H9 (cell line): Measurements from ENCODE around the gene RGS8. TPM values are rescaled to one million over a fixed set of nuclear protein-coding genes. Genes with fewer than 3 reads are reported as not detected.

ENCODE experiments used
- DNase-seq: peaks from one replicate; pipeline ENCODE4 v3.0.0-alpha.2; 2017
- H2AFZ ChIP-seq: one replicate; pipeline ENCODE4 v1.6.1; 2013; ENCODE audit warnings: mild to moderate bottlenecking, low read length, control low read depth, moderate library complexity
- H2AK5ac ChIP-seq: 2 replicates; pipeline ENCODE4 v1.6.1; 2013; ENCODE audit warnings: low read length, control low read depth, mixed read lengths; ENCODE audit not compliant: insufficient read length
- H2BK120ac ChIP-seq: one replicate; pipeline ENCODE4 v1.6.1; 2013; ENCODE audit warnings: low read depth, mild to moderate bottlenecking, low read length, control low read depth, inconsistent platforms; ENCODE audit not compliant: poor library complexity, severe bottlenecking
- H2BK12ac ChIP-seq: 2 replicates; pipeline ENCODE4 v1.6.1; 2013; ENCODE audit warnings: low read length, control low read depth, mixed read lengths, low read depth; ENCODE audit not compliant: insufficient read length
- H2BK15ac ChIP-seq: 2 replicates; pipeline ENCODE4 v1.6.1; 2013; ENCODE audit warnings: low read depth, low read length, control low read depth
- H2BK20ac ChIP-seq: one replicate; pipeline ENCODE4 v1.6.1; 2013; ENCODE audit warnings: low read depth, mild to moderate bottlenecking, low read length, control low read depth, inconsistent platforms; ENCODE audit not compliant: poor library complexity, severe bottlenecking
- H2BK5ac ChIP-seq: 2 replicates; pipeline ENCODE4 v1.6.1; 2013; ENCODE audit warnings: low read length, control low read depth, mixed read lengths; ENCODE audit not compliant: insufficient read length
- H3K14ac ChIP-seq: 2 replicates; pipeline ENCODE4 v1.6.1; 2013; ENCODE audit warnings: low read length, control low read depth; ENCODE audit not compliant: insufficient read depth
- H3K18ac ChIP-seq: 2 replicates; pipeline ENCODE4 v1.6.1; 2013; ENCODE audit warnings: low read depth, mild to moderate bottlenecking, mixed read lengths, low read length, control low read depth; ENCODE audit not compliant: insufficient read length
- H3K23ac ChIP-seq: 2 replicates; pipeline ENCODE4 v1.6.1; 2013; ENCODE audit warnings: low read length, control low read depth, mixed read lengths, low read depth; ENCODE audit not compliant: insufficient read length
- H3K23me2 ChIP-seq: 2 replicates; pipeline ENCODE4 v1.6.1; 2013; ENCODE audit warnings: low read depth, mild to moderate bottlenecking, mixed read lengths, low read length, control low read depth; ENCODE audit not compliant: insufficient read length, poor library complexity, severe bottlenecking
- H3K27ac ChIP-seq: 2 replicates; pipeline ENCODE4 v1.5.1; 2013; ENCODE audit warnings: low read length, control low read depth, mixed read lengths, low read depth; ENCODE audit not compliant: insufficient read length
- H3K27me3 ChIP-seq: 2 replicates; pipeline ENCODE4 v1.6.1; 2013; ENCODE audit warnings: low read length, control low read depth, inconsistent platforms; ENCODE audit not compliant: insufficient read depth
- H3K4ac ChIP-seq: 2 replicates; pipeline ENCODE4 v1.6.1; 2013; ENCODE audit warnings: low read depth, mild to moderate bottlenecking, control low read depth, inconsistent platforms, low read length, moderate library complexity
- H3K4me1 ChIP-seq: 2 replicates; pipeline ENCODE4 v1.6.1; 2013; ENCODE audit warnings: low read length, control low read depth, inconsistent platforms; ENCODE audit not compliant: insufficient read depth
- H3K4me2 ChIP-seq: 2 replicates; pipeline ENCODE4 v1.6.1; 2013; ENCODE audit warnings: low read length, control low read depth, mixed read lengths; ENCODE audit not compliant: insufficient read length, insufficient read depth
- H3K56ac ChIP-seq: 2 replicates; pipeline ENCODE4 v1.6.1; 2013; ENCODE audit warnings: low read depth, mild to moderate bottlenecking, mixed read lengths, low read length, control low read depth; ENCODE audit not compliant: insufficient read length
- H3K79me1 ChIP-seq: 2 replicates; pipeline ENCODE4 v1.6.1; 2013; ENCODE audit warnings: low read depth, mild to moderate bottlenecking, moderate library complexity, low read length, control low read depth, inconsistent platforms; ENCODE audit not compliant: insufficient read depth, poor library complexity, severe bottlenecking
- H3K79me2 ChIP-seq: 2 replicates; pipeline ENCODE4 v1.6.1; 2013; ENCODE audit warnings: low read length, control low read depth, inconsistent platforms; ENCODE audit not compliant: insufficient read depth
- H3K9ac ChIP-seq: 2 replicates; pipeline ENCODE4 v1.6.1; 2013; ENCODE audit warnings: low read length, control low read depth, mixed read lengths; ENCODE audit not compliant: insufficient read length; ENCODE audit errors: extremely low read depth
- H3K9me3 ChIP-seq: one replicate; pipeline ENCODE4 v1.6.1; 2013; ENCODE audit warnings: low read depth, low read length, inconsistent platforms; ENCODE audit not compliant: control insufficient read depth
- H3T11ph ChIP-seq: one replicate; pipeline ENCODE4 v1.6.1; 2013; ENCODE audit warnings: mild to moderate bottlenecking, low read length, control low read depth, inconsistent platforms
- H4K20me1 ChIP-seq: one replicate; pipeline ENCODE4 v1.6.1; 2013; ENCODE audit not compliant: control insufficient read depth, insufficient read length, insufficient read depth
- H4K5ac ChIP-seq: 2 replicates; pipeline ENCODE4 v1.6.1; 2013; ENCODE audit warnings: low read depth, mild to moderate bottlenecking, mixed read lengths, low read length, control low read depth; ENCODE audit not compliant: insufficient read length
- H4K8ac ChIP-seq: replicated peaks from 2 replicates; pipeline ENCODE4 v1.6.1; 2013; ENCODE audit warnings: low read length, control low read depth, mixed read lengths, low read depth; ENCODE audit not compliant: insufficient read length
- H4K91ac ChIP-seq: 2 replicates; pipeline ENCODE4 v1.6.1; 2013; ENCODE audit warnings: low read depth, mild to moderate bottlenecking, moderate library complexity, mixed read lengths, low read length, control low read depth; ENCODE audit not compliant: insufficient read length
- H3K27ac Mint-ChIP-seq, 3 experiments: 2 replicates in 2 of 3; 3 replicates in 1 of 3; pipeline ENCODE4 v1.8.0; 2020 to 2021; ENCODE audit warnings: mixed read lengths in 3 of 3, mild to moderate bottlenecking in 1 of 3, moderate library complexity in 1 of 3
- H3K27me3 Mint-ChIP-seq: 2 replicates; pipeline ENCODE4 v1.8.0; 2021; ENCODE audit warnings: low read depth, mild to moderate bottlenecking, moderate library complexity, mixed read lengths
- H3K36me3 Mint-ChIP-seq, 3 experiments: 2 replicates in 2 of 3; 3 replicates in 1 of 3; pipeline ENCODE4 v1.8.0; 2020 to 2021; ENCODE audit warnings: low read depth in 3 of 3, mixed read lengths in 3 of 3; ENCODE audit not compliant: insufficient read depth in 1 of 3
- H3K4me1 Mint-ChIP-seq, 2 experiments: 2 replicates each; pipeline ENCODE4 v1.8.0; 2020; ENCODE audit warnings: mixed read lengths in 2 of 2
- H3K4me3 Mint-ChIP-seq, 2 experiments: 2 replicates in 1 of 2; 3 replicates in 1 of 2; pipeline ENCODE4 v1.8.0; 2020 to 2021; ENCODE audit warnings: mild to moderate bottlenecking in 2 of 2, mixed read lengths in 2 of 2, moderate library complexity in 1 of 2
- H3K9me3 Mint-ChIP-seq, 2 experiments: 2 replicates in 1 of 2; 3 replicates in 1 of 2; pipeline ENCODE4 v1.8.0; 2020; ENCODE audit warnings: mild to moderate bottlenecking in 2 of 2, mixed read lengths in 2 of 2, moderate library complexity in 1 of 2
- CTCF ChIP-seq: fragments of 200-600 bp; sonication (generic); conservative IDR thresholded peaks from 3 replicates; pipeline ENCODE4 v1.8.0; 2021; ENCODE audit warnings: antibody characterized with exemption, mild to moderate bottlenecking
- WGBS: extraction: QIAGEN DNeasy Blood & Tissue Kit; methylation state at CpG from one replicate; pipeline ENCODE4 v1.1.7; 2013; ENCODE audit warnings: missing lambda C conversion rate, low lambda C conversion rate, mixed read lengths; ENCODE audit not compliant: insufficient read length; ENCODE audit errors: extremely low coverage; 5-methylcytosine and 5-hydroxymethylcytosine counted together
- total RNA-seq: library from RNA; stranded (reverse); gene quantifications from 2 replicates; pipeline ENCODE4 v1.2.1, GENCODE V29; 2021

RGS8 gene
- total RNA-seq, 1 experiment from 2014 or later = not detected

GRCh38 chr1:182637769-182638168, 46.6 kb downstream of the RGS8 start:
- Histone ChIP-seq H3K23me2 (no peaks in the 10 kb centered on the region), H3K4ac (no peak overlapping the region), H2BK15ac (no peak overlapping the region), H3K4me2 (no peak overlapping the region), H2BK20ac (no peak overlapping the region), H2BK5ac (no peak overlapping the region), H3K79me2 (no peaks in the 10 kb centered on the region), H3K23ac (no peak overlapping the region), H3K18ac (no peak overlapping the region), H4K91ac (no peak overlapping the region), H3K79me1 (no peaks in the 10 kb centered on the region), H3T11ph (no peak overlapping the region), H3K4me1 (no peaks in the 10 kb centered on the region), H2BK120ac (no peak overlapping the region), H4K20me1 (no peaks in the 10 kb centered on the region), H3K9ac (no peak overlapping the region), H2BK12ac (no peak overlapping the region), H3K56ac (no peak overlapping the region), H3K9me3 (no peaks in the 10 kb centered on the region), H3K27ac (no peak overlapping the region), H4K5ac (no peak overlapping the region), H3K14ac (no peak overlapping the region), H2AK5ac (no peak overlapping the region), H3K27me3 (no peaks in the 10 kb centered on the region), H4K8ac (no peak overlapping the region), H2AFZ (no peak overlapping the region)
- H3K27ac Mint-ChIP-seq = no peak overlapping the region; a peak in 1 of 7 replicates
- H3K4me3 Mint-ChIP-seq = no peak overlapping the region
- no CpG with 5 or more reads among the region's 5 CpGs for whole genome bisulfite sequencing
- H3K27me3 Mint-ChIP-seq = no peaks in the 10 kb centered on the region; the same call in none of the 2 replicates
- DNase-seq = no peak
- no peak for TF ChIP-seq CTCF
- H3K9me3 Mint-ChIP-seq = no peaks in the 10 kb centered on the region
- peaks cover 12 to 23% of the 10 kb centered on the region in 2 experiments for H3K4me1 Mint-ChIP-seq
- no peaks in the 10 kb centered on the region for H3K36me3 Mint-ChIP-seq
